Left colon (tissue), 2 donors: ENCODE results near the gene VOPP1. TPM values are rescaled to one million over a fixed set of nuclear protein-coding genes. Genes with fewer than 3 reads are reported as not detected.

ENCODE experiments used
- ATAC-seq: fragments of 200-7000 bp; cut with Tn5 transposase; one replicate; pipeline ENCODE4 v1.9.1; 2020; ENCODE audit warnings: mild to moderate bottlenecking, moderate library complexity
- DNase-seq, 2 donors: peaks; one replicate each; pipeline ENCODE4 v3.0.0-alpha.2; 2020
- intact Hi-C, 2 donors: fragments of 100-400 bp; cut with DNase I in 1 of 2; cut with micrococcal nuclease in 1 of 2; formaldehyde crosslinking; loops; one replicate each; pipeline versions ENCODE4 v1.11.2 to v1.14.0; 2022; cut with DNase I, micrococcal nuclease
- total RNA-seq, 2 donors: library from RNA; stranded (reverse); fragmentation: NEBNext Ultra II Directional; extraction: Animal tissue kit (Norgen Biotek cat#: 25700); gene quantifications; one replicate each; pipeline ENCODE4 v1.2.1, GENCODE V29; 2021
- donor health status: DM: no; HTN: no; CAD: no.
- donor health status: DM: yes; HTN: yes; CAD: no.

The VOPP1 gene
- total RNA-seq, 2 donors from 2014 or later = 78.6 to 85.5 TPM

- no peak for ATAC-seq
Measured at GRCh38 chr7:55435466-55435865, 136.8 kb downstream of the VOPP1 start.

GRCh38 chr7:55432939-55433784 is 139.1 kb downstream of the VOPP1 start:
- peak; percentile 70 for ATAC-seq

More at GRCh38 chr7:55435466-55435865, 136.8 kb downstream of the VOPP1 start:
- DNase-seq = no peak
- intact Hi-C loops = loop anchor here in 1 of 2 donors (10.0 kb wide), 1 partner anchor 159 kb away; no protein-coding TSS in a partner anchor

GRCh38 chr7:55432506-55432905 is 139.8 kb downstream of the VOPP1 start:
- ATAC-seq (peak; percentile 25), DNase-seq (no peak)
- intact Hi-C loops = loop anchor here in 1 of 2 donors (10.0 kb wide), 1 partner anchor 162 kb away; no protein-coding TSS in a partner anchor

More at GRCh38 chr7:55432939-55433784, 139.1 kb downstream of the VOPP1 start:
- intact Hi-C loops = loop anchor here in 1 of 2 donors (10.0 kb wide), 1 partner anchor 162 kb away; no protein-coding TSS in a partner anchor
- no peak for DNase-seq

GRCh38 chr7:55431898-55432297 is 140.4 kb downstream of the VOPP1 start:
- peak; percentile 29 to 56 for DNase-seq
- peak; percentile 86 for ATAC-seq
- intact Hi-C loops = loop anchor here in 1 of 2 donors (10.0 kb wide), 1 partner anchor 163 kb away; no protein-coding TSS in a partner anchor

GRCh38 chr7:55429835-55430499 is 142.3 kb downstream of the VOPP1 start:
- no peak for DNase-seq
- intact Hi-C loops = loop anchor here (10.0 kb wide), 2 partner anchors 155 to 165 kb away; no protein-coding TSS in a partner anchor
- ATAC-seq = no peak

- DNase-seq = no peak
- intact Hi-C loops = loop anchor here in 1 of 2 donors (10.0 kb wide), 1 partner anchor 153 kb away; no protein-coding TSS in a partner anchor
- ATAC-seq = no peak
Measured at GRCh38 chr7:55427800-55428199, 144.5 kb downstream of the VOPP1 start.

- ATAC-seq (no peak), DNase-seq (no peak)
- intact Hi-C loops = loop anchor here in 1 of 2 donors (10.0 kb wide), 1 partner anchor 153 kb away; no protein-coding TSS in a partner anchor
Measured at GRCh38 chr7:55427342-55427741, 145.0 kb downstream of the VOPP1 start.

- intact Hi-C loops = loop anchor here in 1 of 2 donors (10.0 kb wide), 1 partner anchor 152 kb away; no protein-coding TSS in a partner anchor
- no peak for DNase-seq
- ATAC-seq = no peak
Measured at GRCh38 chr7:55426676-55427075, 145.6 kb downstream of the VOPP1 start.

- DNase-seq (no peak), ATAC-seq (peak; percentile 52)
- intact Hi-C loops = loop anchor here in 1 of 2 donors (10.0 kb wide), 1 partner anchor 150 kb away; no protein-coding TSS in a partner anchor
Measured at GRCh38 chr7:55425141-55425752, 147.1 kb downstream of the VOPP1 start.

- no peak for DNase-seq
- ATAC-seq = no peak
- intact Hi-C loops = loop anchor here in 1 of 2 donors (10.0 kb wide), 1 partner anchor 149 kb away; no protein-coding TSS in a partner anchor
Measured at GRCh38 chr7:55423891-55424290, 148.4 kb downstream of the VOPP1 start.

- intact Hi-C loops = loop anchor here in 1 of 2 donors (10.0 kb wide), 1 partner anchor 148 kb away; no protein-coding TSS in a partner anchor
- ATAC-seq (no peak), DNase-seq (no peak)
Measured at GRCh38 chr7:55423277-55423711, 149.0 kb downstream of the VOPP1 start.

Other genes starting within 250 kb of the VOPP1 start
- gene LANCL2, start 207.2 kb downstream of the VOPP1 start, total RNA-seq = 10 to 100 TPM; 14.6 to 17.9 TPM